ACHN (cell line): Measurements from ENCODE around the gene UAP1L1.
"Not testable (repeated sequence)": the region's sequence is repeated elsewhere in the genome, so short reads cannot be mapped to it uniquely, and the experiment has no call there.

Source experiments
- DNase-seq: peaks from one replicate; pipeline ENCODE4 v3.0.0-alpha.2; 2015
- in situ Hi-C: cut with HindIII; loops from 2 replicates; pipeline ENCODE4 v1.10.0; 2017; ENCODE audit warnings: low sequenced_read_pairs, low pct_ligation_motif_present, low pct_unique_long_range_greater_than_20kb

UAP1L1 gene

GRCh38 chr9:137077010-137077747, at the start of gene UAP1L1:
TSS of gene UAP1L1 (plus strand) at chr9:137077517. CDS start at chr9:137077533, 16 bp downstream.
- DNase-seq, result peak; percentile 39
- in situ Hi-C loops, result no loop called here

GRCh38 chr9:137028263-137029057, 48.9 kb upstream of the UAP1L1 start:
- DNase-seq, result peak; percentile 60
- in situ Hi-C loops, result no loop called here

GRCh38 chr9:137029058-137029936, 48.0 kb upstream of the UAP1L1 start:
- peak; percentile 58 for DNase-seq

GRCh38 chr9:137030006-137030405, 47.3 kb upstream of the UAP1L1 start:
- no peak for DNase-seq

More at GRCh38 chr9:137029058-137029936, 48.0 kb upstream of the UAP1L1 start:
- in situ Hi-C loops, result no loop called here

GRCh38 chr9:137030538-137031527, 46.5 kb upstream of the UAP1L1 start:
- in situ Hi-C loops, result no loop called here
- no peak for DNase-seq

More at GRCh38 chr9:137030006-137030405, 47.3 kb upstream of the UAP1L1 start:
- in situ Hi-C loops, result no loop called here

GRCh38 chr9:137031904-137032640, 45.2 kb upstream of the UAP1L1 start, which contains the start of gene FUT7:
TSS of gene FUT7 (minus strand) at chr9:137032088. CDS start at chr9:137031991, 97 bp downstream.
- no peak for DNase-seq
- in situ Hi-C loops, result no loop called here

GRCh38 chr9:137032858-137033257, 44.5 kb upstream of the UAP1L1 start:
- in situ Hi-C loops, result no loop called here
- DNase-seq, result no peak

GRCh38 chr9:137033481-137033880, 43.8 kb upstream of the UAP1L1 start:
- in situ Hi-C loops, DNase-seq: not testable (repeated sequence)

GRCh38 chr9:137034039-137034708, 43.1 kb upstream of the UAP1L1 start:
- no peak for DNase-seq
- in situ Hi-C loops, result no loop called here

- peak; percentile 77 for DNase-seq
- in situ Hi-C loops, result no loop called here
Measured at GRCh38 chr9:137034709-137035506, 42.4 kb upstream of the UAP1L1 start.

GRCh38 chr9:137035507-137035834, 41.8 kb upstream of the UAP1L1 start:
- in situ Hi-C loops, result no loop called here
- no peak for DNase-seq

GRCh38 chr9:137035937-137036336, 41.4 kb upstream of the UAP1L1 start:
- DNase-seq, result no peak
- in situ Hi-C loops, result no loop called here

GRCh38 chr9:137037035-137037434, 40.3 kb upstream of the UAP1L1 start:
- DNase-seq, result no peak
- in situ Hi-C loops, result no loop called here

GRCh38 chr9:137037483-137037882, 39.8 kb upstream of the UAP1L1 start:
- in situ Hi-C loops, result no loop called here
- no peak for DNase-seq

- no peak for DNase-seq
- in situ Hi-C loops, result no loop called here
Measured at GRCh38 chr9:137038916-137039315, 38.4 kb upstream of the UAP1L1 start.
